Vagina (tissue), 2 donors: ENCODE measurements around the gene HPCA.

Experiments used
- POLR2A ChIP-seq, 2 donors: fragments of 450-650 bp; IDR thresholded peaks; one replicate each; pipeline ENCODE4 v1.6.1; 2017; ENCODE audit warnings: antibody characterized with exemption in 2 of 2, mild to moderate bottlenecking in 2 of 2, moderate library complexity in 2 of 2
- TF ChIP-seq, protein P1 (sequence below), 3 experiments: fragments of 450-650 bp in 2 of 3; fragments of 200-600 bp in 1 of 3; sonication (generic) in 1 of 3; IDR thresholded peaks; one replicate each; pipeline ENCODE4 v1.5.1; 2017 to 2019; ENCODE audit warnings: antibody characterized with exemption in 3 of 3, mild to moderate bottlenecking in 2 of 3, moderate library complexity in 2 of 3

- TF ChIP-seq, protein P1, sequence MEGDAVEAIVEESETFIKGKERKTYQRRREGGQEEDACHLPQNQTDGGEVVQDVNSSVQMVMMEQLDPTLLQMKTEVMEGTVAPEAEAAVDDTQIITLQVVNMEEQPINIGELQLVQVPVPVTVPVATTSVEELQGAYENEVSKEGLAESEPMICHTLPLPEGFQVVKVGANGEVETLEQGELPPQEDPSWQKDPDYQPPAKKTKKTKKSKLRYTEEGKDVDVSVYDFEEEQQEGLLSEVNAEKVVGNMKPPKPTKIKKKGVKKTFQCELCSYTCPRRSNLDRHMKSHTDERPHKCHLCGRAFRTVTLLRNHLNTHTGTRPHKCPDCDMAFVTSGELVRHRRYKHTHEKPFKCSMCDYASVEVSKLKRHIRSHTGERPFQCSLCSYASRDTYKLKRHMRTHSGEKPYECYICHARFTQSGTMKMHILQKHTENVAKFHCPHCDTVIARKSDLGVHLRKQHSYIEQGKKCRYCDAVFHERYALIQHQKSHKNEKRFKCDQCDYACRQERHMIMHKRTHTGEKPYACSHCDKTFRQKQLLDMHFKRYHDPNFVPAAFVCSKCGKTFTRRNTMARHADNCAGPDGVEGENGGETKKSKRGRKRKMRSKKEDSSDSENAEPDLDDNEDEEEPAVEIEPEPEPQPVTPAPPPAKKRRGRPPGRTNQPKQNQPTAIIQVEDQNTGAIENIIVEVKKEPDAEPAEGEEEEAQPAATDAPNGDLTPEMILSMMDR (IDR thresholded peaks at IDR 0.05) = no peak
- TF ChIP-seq POLR2A (IDR thresholded peaks at IDR 0.05) = no peak
Observed at GRCh38 chr1:32877211-32878110, 8.8 kb upstream of the HPCA start.
